ENCODE data around the gene FGB.
"Not testable (repeated sequence)": the region's sequence is repeated elsewhere in the genome, so short reads cannot be mapped to it uniquely, and the experiment has no call there.

FGB gene

DNA sequence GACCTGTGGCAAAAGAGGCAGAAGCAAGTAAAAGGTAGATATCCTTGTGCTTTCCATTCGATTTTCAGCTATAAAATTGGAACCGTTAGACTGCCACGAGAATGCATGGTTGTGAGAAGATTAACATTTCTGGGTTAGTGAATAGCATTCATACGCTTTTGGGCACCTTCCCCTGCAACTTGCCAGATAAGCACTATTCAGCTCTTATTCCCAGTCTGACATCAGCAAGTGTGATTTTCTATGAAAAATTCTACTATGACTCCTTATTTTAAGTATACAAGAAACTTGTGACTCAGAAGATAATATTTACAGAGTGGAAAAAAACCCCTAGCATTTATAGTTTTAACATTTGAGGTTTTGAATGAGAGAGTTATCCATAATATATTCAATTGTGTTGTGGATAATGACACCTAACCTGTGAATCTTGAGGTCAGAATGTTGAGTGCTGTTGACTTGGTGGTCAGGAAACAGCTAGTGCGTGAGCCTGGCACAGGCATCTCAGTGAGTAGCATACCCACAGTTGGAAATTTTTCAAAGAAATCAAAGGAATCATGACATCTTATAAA lies 3.9 kb downstream of the FGB start:
- DNase-seq = no peak

DNA sequence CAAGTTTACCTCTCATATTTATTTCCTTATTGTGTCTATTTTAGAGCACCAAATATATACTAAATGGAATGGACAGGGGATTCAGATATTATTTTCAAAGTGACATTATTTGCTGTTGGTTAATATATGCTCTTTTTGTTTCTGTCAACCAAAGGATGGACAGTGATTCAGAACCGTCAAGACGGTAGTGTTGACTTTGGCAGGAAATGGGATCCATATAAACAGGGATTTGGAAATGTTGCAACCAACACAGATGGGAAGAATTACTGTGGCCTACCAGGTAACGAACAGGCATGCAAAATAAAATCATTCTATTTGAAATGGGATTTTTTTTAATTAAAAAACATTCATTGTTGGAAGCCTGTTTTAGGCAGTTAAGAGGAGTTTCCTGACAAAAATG lies 6.2 kb downstream of the FGB start:
- DNase-seq = no peak

DNA sequence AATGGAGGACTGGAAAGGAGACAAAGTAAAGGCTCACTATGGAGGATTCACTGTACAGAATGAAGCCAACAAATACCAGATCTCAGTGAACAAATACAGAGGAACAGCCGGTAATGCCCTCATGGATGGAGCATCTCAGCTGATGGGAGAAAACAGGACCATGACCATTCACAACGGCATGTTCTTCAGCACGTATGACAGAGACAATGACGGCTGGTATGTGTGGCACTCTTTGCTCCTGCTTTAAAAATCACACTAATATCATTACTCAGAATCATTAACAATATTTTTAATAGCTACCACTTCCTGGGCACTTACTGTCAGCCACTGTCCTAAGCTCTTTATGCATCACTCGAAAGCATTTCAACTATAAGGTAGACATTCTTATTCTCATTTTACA lies 6.8 kb downstream of the FGB start:
- no peak for DNase-seq

DNA sequence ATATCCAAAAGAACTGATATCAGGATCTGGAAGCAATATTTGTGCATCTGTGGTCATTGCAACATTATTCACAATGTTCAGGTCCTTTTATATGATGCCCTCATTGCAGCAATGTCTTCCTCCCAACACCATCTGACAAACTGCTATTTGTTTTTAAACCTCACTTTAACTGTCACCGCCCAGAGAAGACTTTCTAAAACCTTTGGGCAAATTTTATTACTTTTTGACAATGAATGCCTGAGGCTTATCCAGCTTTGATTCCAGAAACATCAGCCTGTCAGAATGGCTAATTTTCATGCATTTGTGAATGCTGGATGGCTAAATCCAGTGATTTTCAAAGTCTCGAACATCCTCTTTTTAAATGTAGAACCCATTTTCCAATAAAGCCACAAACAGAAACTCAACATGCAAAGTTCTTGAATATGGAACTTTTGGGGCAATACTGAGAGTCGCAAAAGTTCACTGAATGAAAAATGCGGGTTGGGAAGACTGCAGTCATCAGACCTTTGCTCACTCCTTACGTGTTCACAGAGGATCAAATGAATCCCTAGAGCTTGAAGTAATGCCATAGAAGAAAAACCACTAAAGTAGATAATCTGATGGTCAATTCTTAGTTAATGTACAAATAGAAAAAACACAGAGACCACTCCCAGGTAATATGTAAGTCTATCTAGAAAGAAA lies 10.5 kb downstream of the FGB start:
- no peak for DNase-seq

DNA sequence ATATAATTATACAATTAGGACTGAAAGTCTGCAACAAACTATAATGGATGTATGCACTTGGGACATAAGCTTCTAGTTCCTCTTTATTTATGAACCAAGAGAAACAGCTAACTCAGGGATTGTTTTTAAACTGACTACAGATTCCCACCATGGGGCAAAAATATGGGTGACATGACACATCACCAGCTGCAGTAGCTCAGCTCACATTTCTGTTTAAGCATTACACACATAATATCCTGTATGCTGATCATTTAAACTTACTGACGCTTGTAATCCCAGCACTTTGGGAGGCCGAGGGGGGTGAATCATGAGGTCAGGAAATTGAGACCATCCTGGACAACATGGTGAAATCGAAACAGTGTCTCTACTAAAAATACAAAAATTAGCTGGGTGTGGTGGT lies 11.5 kb downstream of the FGB start:
- DNase-seq = no peak

DNA sequence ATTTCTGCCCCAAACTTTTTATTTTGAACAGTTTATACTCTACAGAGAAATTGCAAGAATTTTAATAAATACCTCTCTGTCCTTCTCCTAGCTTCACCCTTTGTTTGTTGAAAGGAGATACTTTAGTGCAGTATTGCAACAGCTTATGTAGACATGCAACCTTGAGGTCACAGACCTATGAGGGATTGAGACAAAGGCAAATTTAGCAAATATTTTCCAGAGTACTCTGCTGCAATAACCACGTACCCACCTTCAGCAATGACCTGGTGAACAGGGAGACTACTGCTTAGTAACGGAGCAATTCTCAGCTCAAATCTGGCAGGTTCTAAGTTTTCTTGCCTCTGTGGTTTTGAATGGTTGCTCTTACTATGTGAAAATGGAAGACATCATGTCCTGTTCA lies 14.5 kb downstream of the FGB start:
- DNase-seq = no peak

DNA sequence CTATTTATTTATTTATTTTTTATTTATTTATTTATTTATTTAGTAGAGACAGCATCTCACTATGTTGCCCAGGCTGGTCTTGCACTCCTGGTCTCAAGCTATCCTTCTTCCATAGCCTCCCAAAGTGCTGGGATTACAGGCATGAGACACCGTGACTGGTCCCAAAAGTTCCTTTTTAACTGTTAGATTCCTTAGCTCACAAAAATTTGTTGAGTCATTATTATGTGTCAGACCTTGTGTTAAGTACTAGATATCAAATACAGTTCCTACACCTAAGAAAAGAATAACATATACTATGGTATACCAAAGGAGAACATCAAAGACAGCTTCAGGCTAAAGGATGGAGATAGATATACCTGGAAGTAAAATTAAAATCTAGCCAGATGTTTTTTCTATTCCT lies 16.1 kb downstream of the FGB start:
- DNase-seq = no peak

DNA sequence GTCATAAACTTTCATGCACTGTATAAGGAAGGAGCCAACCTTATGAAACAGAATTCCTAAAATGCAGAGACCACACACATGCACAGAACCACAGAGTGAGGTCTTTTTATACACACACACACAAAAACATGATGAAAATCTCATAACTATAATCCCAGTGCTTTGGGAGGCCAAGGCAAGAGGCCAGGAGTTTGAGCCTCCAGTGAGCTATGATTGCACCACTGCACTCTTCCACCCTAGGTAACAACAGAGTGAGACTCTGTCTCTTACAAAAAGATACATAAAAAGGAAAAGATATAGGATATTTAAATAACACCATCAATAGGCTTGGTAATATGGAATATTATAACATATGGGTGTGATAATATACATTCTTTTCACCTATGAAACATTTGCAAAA lies 17.1 kb downstream of the FGB start:
- no peak for DNase-seq

DNA sequence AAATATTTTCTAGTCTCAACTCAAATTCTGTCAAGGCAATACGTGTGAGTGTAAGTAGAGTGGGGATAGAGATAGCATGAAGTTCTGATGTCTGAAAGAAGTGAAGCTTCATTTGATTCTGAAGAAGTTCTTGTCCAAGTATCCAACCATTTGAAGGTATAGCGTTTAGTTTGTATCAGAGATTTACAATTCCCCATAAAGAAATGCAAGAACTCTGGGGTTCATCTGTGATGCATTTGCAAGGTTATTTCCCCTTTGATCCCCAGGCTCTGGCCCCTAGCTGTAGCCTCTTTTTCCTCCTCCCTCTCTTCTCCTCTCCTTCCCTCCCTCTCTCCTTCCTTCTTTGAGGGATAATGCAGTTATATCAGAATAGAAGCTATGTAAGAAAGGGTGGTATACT lies 19.9 kb downstream of the FGB start:
- no peak for DNase-seq

DNA sequence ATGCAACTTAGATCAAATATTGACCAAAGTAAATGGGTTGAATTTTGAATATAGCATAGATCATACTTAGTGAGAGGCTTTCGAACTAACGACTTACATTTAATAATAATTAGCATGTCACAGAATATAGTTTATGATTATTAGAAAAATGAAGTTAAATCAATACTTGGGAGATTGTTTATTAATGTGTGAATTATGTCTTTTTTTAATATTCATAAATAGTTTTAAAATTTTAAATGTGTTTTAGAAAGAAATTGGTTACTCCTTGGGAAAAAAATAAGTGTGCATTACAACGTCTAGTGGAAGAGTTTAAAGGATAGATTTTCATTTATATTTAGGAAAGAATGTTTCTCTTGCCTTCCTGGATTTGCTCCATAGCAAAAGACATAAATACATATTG lies 20.4 kb downstream of the FGB start:
- DNase-seq = no peak

DNA sequence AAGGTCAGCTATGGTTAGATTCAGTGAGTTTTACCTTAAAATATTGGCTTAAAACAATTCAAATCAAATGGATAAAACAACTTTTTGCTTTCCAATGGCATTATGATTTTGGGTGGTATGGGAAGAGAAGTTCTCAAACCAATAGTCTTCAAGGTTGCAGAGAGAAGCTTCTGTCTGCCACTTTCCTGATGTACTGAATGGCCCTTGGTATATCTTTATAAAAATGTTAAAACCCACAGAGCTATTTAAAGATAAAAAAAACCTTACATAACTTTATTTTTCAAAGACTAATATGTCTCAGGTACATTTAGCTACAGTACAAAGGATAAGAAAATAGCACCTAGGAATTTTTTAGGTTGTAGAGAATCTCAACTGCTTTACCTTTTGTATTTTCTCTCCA lies 20.9 kb downstream of the FGB start:
- no peak for DNase-seq

DNA sequence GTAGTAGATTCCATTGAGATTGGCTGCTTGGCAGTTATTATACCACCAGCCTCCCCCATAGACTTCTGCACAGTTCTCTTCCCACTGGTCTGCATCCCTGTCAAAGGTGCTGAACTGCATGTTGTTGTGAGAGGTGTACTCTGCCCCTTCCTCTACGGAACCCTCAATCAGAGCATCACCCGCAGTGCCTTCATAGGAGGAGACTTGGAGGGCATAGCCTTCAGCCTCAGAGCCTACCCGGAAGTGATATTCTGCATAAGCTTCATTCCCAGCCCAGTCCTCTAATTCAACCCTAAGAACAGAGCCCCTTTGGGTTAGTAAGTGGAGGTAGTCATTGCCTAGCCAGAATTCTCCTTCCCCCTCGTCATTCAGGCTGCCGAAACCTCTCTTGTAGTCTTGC lies 21.4 kb downstream of the FGB start:
- DNase-seq = no peak

DNA sequence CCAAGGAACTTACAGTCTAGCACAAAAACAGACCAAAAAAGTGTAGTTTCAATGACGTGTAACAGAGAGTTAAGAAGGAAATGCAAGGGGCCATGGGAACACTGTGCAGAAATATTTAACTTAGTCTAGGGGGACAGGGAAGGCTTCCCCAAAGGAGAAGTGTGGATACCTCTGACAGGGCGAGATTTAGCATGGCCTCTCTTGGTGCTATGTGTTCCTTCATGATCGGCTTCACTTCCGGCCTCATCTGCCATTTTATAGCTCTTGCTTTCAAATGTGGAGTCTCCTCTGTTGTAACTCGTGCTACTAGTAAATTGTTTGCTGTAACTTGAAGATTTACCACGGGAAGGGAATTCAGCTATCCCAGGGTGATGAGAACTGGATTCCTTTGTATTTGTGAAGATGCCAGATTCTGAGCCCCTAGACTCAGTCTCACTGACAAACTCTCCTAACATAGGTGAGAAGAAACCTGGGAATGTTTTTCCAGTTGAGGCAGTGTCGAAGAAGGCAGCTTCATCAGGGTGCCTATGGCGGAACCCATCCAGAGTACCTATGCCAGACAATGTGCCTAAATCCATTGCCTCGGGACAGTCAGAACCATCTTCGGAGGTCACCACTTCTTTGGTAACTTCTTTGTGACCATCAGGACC lies 22.7 kb downstream of the FGB start:
- DNase-seq = no peak

DNA sequence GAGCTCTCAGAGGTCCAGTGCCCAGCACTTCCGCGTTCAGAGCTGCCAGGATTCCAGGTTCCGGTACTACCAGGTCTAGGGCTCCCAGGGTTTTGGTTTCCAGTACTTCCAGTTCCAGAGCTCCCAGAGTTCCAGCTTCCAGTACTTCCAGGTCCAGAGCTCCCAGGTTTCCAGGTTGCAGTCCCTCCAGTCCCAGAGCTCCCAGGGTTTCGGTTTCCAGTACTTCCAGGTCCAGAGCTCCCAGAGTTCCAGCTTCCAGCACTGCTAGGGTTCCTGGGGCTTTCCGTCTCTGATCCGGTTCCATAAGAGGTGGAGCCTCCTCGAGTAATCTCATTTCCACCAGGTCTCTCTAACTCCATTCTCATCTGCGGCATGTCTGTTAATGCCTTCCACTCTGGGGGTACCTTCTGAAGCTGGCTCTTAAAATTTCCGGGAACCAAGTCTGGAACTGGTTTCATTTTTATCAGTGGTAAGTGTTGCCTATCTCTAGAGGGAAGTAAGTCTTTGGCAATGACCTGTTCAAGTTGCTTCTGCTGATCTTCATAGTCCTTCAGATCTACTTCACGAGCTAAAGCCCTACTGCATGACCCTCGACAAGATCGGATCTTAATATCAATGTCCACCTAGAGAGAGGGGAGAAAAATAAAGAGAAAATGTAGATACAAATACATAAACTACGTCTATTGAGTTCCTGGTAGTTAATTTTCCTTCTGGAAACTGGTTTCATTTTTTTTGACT lies 23.7 kb downstream of the FGB start:
- DNase-seq = no peak

DNA sequence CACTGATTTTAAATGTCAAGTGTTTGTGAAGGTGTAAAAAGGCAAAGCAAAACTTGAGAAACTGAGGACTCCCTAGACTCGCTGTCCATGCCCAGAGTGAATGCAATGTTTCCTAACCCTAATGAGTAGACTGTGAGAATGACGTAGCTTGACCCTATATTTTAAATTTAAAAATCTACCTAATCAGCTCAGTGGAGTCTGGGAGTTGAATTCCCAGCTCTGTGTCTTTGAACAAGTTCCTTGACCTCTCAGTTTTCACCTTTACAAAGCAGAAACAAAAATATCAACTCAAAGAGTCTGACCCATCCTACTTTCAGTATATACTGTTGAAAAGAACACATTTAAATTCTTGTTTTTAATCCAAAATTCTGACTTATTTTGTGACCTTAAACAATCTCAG lies 25.4 kb downstream of the FGB start:
- DNase-seq = no peak

DNA sequence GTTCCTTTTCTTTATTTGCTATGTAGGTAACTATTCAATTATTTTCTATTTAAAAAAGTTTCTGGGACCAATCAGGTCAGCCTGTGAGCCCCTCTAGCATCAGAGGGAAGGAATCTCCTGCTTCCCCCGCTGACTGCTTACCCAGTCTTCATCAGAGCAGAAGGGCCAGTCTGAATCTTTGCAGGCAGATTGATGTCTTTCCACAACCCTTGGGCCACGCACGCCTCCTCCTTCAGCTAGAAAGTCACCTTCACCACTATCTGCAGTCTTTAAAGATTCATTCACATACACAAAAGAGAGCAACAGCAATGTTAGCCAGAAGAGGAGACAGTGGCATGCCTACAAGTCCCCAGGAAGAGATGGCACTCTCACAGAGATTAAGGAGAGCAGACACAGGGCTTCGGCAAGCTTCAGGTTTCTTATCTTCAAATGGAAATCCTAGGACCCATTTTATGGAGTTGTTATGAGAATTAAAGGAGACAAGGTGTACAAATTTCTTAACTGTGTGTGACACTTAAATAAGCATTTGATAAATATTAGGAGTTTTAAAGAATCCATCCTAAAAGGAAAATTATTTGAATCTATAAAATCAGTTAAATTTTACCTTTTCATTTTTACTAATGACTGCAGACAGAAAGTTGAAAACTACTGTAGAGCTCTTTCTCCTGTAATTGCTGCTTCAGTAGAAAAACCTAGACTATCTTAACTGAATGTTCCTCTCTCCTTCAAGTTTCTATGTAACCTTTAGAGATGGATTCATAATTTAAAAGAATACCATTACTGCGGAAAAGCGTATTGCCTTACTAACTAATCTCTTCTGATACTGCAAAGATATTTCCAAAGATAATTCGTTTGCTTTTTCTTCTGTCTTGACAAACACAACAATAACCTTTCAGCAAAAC lies 26.7 kb downstream of the FGB start:
- no peak for DNase-seq

DNA sequence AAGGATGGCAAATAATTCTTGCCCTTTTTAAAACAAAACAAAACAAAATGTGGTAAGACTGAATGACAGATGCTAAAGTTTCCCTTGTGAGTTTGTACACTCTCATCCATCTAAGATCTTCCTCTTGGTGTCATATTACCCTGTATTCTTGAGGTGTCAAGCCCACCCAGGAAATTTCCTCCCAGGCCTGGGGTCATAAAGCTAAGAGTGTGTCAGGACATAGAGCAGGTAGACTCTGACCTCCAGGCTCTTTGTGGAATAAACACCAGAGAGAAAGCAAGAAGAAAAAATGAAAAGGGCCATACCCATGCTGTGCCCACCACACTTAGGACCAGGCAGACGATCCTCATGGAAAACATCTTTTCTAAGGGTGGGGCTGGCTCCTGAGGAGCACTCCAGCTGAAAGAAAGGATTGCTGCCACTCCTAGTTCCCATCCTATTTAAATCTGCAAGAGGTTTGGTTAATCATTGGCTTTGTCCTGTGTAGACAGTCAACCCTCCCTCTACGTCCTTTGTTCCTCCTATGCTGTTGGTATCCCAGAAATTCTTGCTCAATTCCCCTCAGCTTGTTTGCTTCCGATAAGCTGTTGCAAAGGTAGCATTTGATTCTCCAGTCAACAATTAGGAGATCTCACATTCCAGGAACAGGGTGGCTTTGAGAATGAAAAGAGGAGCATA lies 27.7 kb downstream of the FGB start, which contains the start of gene FGA:
Gene FGA (minus strand): TSS at position 414 of the 678 bp plus-strand sequence. CDS start 55 bp downstream, at position 359.
- DNase-seq = no peak

DNA sequence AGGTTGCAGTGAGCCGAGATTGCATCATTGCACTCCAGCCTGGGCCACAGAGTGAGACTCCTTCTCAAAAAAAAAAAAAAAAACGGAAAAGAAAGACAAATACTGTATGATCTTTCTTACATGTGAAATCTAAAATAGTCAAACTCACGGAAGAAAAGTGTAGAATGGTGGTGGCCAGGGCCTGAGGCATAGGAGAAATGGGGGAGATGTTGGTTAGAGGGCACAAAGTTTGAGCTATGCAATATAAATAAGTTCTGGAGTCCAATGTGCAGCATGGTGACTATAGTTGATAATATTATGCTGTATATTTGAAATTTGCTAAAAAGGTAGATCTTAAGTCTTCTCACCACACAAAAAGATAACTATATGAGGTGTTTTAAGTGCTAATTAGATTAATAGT lies 29.1 kb downstream of the FGB start:
- DNase-seq = no peak

DNA sequence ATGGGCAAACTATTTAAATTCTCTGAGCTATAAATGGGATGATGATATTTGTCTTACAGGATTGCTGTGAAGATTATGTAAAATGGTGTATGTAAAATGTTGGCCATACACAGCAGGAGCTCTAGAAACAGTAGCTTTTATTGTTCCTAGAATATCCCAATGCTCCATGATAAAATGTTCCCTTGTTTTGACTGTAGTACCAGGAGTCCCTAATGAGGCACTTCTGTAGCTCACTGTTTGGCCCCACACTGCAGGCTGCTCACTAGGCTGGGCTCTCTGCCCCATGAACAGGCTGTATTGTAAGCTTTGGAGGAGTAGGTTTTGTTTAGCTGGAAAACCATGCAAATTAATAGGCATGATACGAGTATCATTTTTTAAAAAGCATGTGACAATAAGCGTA lies 31.1 kb downstream of the FGB start:
- no peak for DNase-seq

DNA sequence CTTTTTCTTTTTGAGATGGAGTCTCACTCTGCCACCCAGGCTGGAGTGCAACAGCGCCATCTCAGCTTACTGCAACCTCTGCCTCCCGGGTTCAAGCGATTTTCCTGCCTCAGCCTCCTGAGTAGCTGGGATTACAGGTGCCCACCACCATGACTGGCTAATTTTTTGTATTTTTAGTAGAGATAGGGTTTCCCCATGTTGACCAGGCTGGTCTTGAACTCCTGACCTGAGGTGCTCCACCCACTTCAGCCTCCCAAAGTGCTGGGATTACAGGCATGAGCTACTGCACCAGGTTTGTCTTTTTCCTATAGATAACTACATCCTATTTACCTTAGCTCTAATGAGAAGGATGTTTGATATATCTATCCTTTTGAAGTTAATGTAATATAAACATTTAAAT lies 31.5 kb downstream of the FGB start:
- DNase-seq = not testable (repeated sequence)

DNA sequence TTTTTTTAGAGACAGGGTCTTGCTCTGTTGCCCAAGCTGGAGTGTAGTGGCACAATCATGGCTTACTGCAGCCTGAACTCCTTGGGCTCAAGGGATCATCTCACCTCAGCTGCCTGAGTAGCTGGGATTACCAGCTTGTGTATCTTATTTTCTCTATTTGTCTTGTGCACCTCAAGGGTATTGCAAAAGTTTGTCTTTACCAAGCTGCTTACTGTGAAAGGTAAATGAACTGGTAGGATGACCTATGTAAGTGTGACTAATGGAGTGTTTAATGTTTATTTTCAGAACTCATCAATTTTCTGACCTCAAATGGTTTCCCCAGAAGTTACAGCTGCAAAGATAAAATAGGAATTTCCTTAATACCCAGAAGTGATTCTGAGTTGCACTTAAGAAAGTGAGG lies 33.0 kb downstream of the FGB start:
- DNase-seq = no peak

DNA sequence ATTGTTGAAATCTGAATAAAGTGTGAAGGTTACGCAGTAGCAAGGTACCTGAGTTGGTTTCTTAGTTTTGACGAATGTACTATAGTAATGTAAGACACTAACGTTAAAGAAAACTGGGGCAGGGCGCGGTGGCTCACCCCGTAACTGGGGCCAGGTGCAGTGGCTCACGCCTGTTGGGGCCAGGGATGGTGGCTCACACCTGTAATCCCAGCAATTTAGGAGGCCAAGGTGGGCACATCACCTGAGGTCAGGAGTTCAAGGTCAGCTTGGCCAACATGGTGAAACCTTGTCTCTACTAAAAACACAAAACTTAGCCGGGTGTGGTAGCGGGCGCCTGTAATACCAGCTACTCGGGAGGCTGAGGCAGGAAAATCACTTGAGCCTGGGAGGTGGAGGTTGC lies 34.5 kb downstream of the FGB start:
- not testable (repeated sequence) for DNase-seq

All from activated gamma-delta T cell (primary cell).